PC-9 (cell line): ENCODE measurements around the gene ANAPC5.

Experiments used
- CTCF ChIP-seq: fragments of 200-600 bp; sonication (generic); conservative IDR thresholded peaks from 2 replicates; pipeline ENCODE4 v1.6.1; 2017; ENCODE audit warnings: mixed run types, antibody characterized with exemption, mild to moderate bottlenecking, moderate library complexity
- EZH2 ChIP-seq: fragments of 200-600 bp; sonication (generic); IDR thresholded peaks from 2 replicates; pipeline ENCODE4 v1.8.0; 2017; ENCODE audit warnings: antibody characterized with exemption, low read depth

- TF ChIP-seq CTCF (no peak), EZH2 (no peak)
Observed at GRCh38 chr12:121314431-121314830, 37.8 kb downstream of the ANAPC5 start.
